ENCODE measurements around the gene ZIC1.

The ZIC1 gene

DNA sequence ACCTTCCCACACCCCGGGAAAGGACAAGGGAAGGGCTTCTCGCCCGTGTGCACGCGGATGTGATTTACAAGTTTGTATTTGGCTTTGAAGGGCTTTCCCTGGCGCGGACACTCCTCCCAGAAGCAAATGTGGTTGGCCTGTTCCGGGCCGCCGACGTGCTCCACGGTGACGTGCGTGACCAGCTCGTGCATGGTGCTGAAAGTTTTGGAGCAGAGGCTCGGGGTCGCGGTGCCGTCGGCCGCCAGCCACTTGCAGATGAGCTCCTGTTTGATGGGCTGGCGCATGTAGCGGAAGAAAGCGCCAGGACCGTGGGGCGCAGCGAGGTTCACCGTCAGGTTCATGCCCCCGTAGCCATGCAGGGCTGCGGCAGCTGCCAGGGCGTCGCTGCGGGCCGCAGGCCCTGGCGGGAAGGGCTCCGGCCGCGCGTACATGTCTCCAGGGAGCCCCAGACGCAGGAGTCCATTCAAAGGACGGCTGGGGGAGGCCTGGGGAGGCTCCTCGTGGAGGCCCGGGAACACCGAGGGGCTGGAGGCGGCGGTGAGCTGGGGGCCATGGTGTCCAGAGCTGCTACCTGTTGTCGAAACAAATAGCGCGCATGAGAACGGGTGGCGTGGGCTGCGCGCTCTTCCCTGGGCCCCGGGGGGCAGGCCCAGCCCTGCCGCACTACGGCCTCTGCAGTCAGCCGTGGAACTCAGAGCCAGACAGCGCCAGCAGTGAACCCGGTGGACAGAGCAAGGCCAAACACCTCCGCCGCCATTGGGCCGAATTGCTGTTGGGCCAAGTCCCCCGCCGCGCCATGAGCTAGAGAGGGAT is 13.1 kb upstream of the ZIC1 start:
- no peak for DNase-seq (ENCODE audit: low spot score)

- no peak for DNase-seq (ENCODE audit: low spot score)
Observed at GRCh38 chr3:147396712-147397046, 12.5 kb upstream of the ZIC1 start.

- no peak for DNase-seq (ENCODE audit: low spot score)
Observed at GRCh38 chr3:147397155-147397874, 11.8 kb upstream of the ZIC1 start.

- no peak for DNase-seq (ENCODE audit: low spot score)
Observed at GRCh38 chr3:147397875-147398812, 11.0 kb upstream of the ZIC1 start.

DNA sequence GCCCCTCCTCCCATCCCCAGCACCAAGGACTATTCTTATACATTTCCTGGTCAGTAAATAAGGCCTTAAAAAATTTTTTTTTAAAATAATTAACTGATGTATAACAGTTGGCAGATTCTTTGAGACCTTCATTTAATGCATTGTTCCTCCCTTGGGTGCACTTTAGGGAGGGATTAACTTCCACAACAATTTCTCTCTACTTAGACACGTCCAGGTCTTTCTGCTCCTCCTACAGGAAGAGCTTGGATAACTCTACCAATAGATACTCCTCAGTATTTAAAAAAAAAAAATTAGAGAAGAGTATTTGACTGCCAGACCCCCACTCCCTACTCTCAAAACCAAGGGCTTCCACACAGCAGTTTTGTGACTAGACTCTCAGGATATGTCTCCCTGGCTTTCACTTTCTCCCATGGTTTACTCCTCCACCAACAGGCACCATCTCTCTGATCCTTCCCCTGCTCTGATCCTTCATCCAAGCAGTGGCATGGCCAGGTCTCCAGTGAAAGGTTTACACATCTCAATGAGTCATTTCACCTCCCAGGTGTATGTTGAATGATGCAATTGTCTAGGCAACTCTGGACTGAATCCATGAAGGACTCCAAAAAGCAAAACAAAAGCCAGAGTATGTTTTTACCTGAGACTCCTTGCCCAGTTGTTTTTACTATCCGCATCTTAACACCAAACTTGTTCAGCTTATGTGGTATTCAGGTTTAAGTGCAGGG is 10.2 kb upstream of the ZIC1 start:
- DNase-seq (ENCODE audit: low spot score) = no peak

- DNase-seq (ENCODE audit: low spot score) = no peak
Observed at GRCh38 chr3:147400111-147400510, 9.1 kb upstream of the ZIC1 start.

GRCh38 chr3:147400999-147401398 is 8.2 kb upstream of the ZIC1 start:
- no peak for DNase-seq (ENCODE audit: low spot score)

- no peak for DNase-seq (ENCODE audit: low spot score)
Observed at GRCh38 chr3:147401421-147401820, 7.7 kb upstream of the ZIC1 start.

- DNase-seq (ENCODE audit: low spot score) = no peak
Observed at GRCh38 chr3:147402159-147402558, 7.0 kb upstream of the ZIC1 start.

GRCh38 chr3:147403511-147403910 is 5.7 kb upstream of the ZIC1 start:
- DNase-seq (ENCODE audit: low spot score) = no peak

GRCh38 chr3:147404000-147404799 is 5.0 kb upstream of the ZIC1 start:
- DNase-seq (ENCODE audit: low spot score) = no peak

- no peak for DNase-seq (ENCODE audit: low spot score)
Observed at GRCh38 chr3:147404800-147405230, 4.3 kb upstream of the ZIC1 start.

DNA sequence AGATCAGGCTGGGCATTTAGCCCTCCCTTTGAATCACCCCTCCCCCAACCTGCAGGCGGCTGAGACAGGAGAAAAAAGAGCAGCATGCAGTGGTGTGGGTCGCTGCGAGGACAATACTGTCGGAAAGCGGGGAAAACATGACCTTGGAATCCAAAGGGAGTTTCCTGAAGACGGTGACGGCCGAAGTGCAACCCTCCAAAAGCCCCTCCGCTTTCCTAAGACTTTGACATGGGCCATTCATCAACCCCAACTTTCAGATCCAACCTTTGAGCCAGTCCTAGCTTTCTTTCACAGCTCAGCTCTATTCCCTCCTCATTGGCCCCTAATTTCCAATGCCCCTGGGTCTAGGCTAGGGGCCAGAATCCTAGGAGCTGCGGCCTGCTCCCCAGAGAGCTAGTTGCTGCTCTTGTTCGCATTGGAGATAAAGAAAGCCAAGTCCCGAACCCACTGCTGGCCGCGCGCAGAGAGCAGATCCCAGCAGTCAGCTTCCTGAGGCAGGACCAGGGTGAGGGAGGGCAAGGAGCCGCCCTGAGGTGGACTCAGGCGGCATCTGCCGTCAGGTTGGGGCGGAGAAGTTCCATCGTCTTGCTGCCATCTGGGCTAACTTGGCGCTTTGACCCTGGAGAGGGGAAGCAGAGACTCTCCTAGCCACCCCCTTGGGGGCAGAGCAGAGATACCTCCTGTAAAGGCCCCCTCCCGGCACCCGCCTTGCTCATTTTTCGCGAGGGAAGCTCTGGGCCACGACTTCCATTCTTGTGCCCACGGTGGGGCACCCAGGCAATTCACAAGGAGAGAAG is 3.7 kb upstream of the ZIC1 start:
- no peak for DNase-seq (ENCODE audit: low spot score)

DNA sequence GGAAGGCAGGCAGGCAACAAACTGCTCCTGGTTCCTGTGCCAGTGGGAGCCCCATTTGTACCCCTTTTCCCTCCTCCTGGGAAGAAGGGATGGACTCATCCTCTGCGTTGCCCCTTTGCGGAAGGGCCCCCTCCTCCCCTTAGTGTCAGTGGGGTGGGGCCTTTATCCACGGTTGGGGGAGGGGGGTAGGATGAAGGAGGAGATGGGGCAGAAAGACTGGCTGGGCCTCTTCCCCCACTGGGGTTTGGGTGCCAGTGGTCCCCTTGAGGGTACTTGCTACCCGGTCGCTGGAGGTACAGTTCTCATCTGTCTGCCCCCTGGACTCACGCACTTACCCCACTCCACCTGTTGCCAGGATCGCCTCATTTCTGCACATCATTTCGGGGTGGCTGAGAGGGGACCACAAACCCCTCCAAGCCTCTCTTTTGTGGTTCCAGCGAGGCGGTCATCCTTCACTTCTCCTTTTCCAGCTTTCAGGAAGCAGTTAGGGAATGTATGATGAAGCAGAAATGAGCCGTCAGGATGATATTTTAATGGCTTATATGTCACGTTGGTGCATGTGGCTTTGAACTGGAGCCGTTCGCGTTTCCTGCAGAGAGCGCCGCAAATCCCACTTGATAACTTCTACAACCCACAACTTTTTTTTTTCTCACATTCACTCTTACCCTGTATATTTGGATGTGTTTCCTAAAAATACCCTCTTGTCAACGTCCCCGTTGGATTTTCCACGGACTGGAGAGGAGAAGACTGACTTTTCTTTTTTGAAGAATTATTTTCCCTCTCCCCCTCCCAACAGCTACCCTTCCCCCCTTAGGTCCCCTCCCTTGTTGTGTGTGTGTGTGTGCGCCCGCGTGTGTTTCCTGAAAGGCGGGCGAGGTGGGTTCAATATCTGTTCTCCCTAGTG is 2.9 kb upstream of the ZIC1 start, which contains the start of gene ZIC4:
Gene ZIC4, minus strand, starts transcription at position 516 of the 904 bp plus-strand sequence. CDS start 3,746 bp downstream, outside the sequence.
- no peak for DNase-seq (ENCODE audit: low spot score)

GRCh38 chr3:147407114-147407497 is 2.1 kb upstream of the ZIC1 start:
- DNase-seq (ENCODE audit: low spot score) = no peak

DNA sequence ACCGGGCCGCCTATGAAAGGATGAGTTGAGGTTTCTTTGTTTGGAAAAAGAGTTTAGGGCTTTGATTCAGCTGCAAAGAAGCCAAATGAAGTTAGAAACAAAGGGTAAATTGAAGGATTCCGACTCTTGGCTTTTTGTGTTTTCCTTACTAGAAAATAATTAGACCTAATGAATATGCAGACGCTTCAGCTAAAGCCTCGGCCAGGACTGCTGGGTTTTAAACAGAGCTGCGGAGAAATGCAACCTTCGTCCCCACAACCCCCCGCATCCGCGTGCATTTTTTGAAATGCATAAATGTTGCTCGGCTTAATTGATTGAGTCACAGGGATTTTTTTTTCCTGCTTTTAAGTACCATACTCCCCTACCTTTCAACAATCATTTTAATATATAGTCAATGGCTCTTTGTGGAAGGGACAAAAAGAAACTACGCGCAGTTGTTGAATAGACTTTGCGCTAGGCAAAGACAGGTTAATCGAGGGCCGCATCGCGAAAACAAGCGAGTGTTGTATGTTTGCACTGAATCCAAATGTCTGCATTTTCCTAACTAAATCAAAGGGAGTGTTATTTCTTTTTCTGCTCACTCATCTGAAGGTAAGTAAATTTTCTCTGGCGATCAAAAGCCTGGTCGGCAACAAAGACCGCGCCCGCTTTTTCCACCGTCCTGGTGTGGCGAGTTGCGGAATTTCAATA is 1.5 kb upstream of the ZIC1 start:
- DNase-seq (ENCODE audit: low spot score) = no peak

GRCh38 chr3:147408188-147409100 is 721 bp upstream of the ZIC1 start:
- no peak for DNase-seq (ENCODE audit: low spot score)

Data from kidney capillary endothelial cell (primary cell).